Measurements from ENCODE around the gene MAPKAP1. TPM values are rescaled to one million over a fixed set of nuclear protein-coding genes. Genes with fewer than 3 reads are reported as not detected.
A peak's percentile ranks its signal among the peaks of the same experiment; 100 is the strongest.

MAPKAP1 gene
- total and polyA plus RNA-seq, 2 of the 13 experiments (the other 11 are each of a cell fraction or from before 2014, with no cell fraction given), result 45.0 to 64.3 TPM

DNA sequence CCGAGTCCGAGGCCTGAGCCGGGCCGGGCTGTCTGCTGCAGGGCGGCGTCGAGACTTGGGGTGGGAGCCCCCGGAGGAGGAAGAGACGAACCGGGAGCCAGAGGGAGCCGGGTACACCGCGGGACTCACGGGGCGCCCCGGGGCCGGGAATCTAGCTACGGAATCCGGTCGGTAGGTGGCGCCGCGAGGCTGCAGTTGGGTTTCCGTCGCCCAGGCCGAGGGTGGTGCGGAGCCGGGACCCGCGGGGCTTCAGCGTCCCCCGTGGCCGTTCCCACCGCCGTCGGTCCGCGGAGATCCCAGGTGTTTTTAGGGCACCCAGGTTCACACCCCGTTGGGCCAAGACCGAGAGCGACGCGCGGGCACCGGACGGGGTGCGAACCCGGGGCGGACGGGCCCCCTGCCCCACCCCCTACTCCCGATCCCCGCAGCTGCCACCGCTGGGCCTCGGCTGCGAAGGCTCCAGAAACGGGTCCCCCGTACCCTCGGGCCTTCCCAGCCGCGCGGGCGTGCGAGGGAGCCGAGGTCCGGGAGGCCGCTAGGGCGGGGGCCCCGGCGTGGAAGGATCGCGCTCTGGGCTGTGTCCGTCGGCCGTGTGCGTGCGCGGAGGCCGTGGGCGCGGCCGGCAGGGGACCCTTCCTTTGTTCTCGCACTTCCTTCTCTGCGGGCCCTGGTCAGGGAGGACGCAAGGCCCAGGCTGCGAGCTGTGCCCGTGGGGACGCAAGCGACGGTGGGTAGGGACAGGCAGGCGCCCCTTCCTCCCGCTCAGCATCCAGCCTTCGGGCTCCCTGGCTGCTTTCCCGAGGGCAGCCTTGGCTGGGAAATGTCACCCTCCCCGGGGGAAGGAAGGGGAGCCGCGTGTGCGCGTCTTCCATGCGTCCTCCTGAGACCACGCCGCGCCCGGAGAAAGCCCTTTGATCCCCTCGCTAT, 298.8 kb downstream of the MAPKAP1 start (continued):
- TF ChIP-seq RBFOX2 (IDR thresholded peaks at IDR 0.05; ENCODE audit: low read depth, low read length), result peak; percentile 46; the same call in 1 of the 2 replicates
- no peak for TF ChIP-seq U2AF1 (optimal IDR thresholded peaks at IDR 0.05; ENCODE audit: low read depth, low read length)
- TF ChIP-seq, protein P1, sequence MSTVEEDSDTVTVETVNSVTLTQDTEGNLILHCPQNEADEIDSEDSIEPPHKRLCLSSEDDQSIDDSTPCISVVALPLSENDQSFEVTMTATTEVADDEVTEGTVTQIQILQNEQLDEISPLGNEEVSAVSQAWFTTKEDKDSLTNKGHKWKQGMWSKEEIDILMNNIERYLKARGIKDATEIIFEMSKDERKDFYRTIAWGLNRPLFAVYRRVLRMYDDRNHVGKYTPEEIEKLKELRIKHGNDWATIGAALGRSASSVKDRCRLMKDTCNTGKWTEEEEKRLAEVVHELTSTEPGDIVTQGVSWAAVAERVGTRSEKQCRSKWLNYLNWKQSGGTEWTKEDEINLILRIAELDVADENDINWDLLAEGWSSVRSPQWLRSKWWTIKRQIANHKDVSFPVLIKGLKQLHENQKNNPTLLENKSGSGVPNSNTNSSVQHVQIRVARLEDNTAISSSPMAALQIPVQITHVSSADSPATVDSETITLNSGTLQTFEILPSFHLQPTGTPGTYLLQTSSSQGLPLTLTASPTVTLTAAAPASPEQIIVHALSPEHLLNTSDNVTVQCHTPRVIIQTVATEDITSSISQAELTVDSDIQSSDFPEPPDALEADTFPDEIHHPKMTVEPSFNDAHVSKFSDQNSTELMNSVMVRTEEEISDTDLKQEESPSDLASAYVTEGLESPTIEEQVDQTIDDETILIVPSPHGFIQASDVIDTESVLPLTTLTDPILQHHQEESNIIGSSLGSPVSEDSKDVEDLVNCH (CRISPR knock-in tag; IDR thresholded peaks at IDR 0.05), result no peak
- no peak for TF ChIP-seq ZNF615 (CRISPR knock-in tag; IDR thresholded peaks at IDR 0.05; ENCODE audit: borderline replicate concordance)
- TF ChIP-seq ZNF530 (CRISPR knock-in tag; IDR thresholded peaks at IDR 0.05; ENCODE audit: low read depth), result no peak
- TF ChIP-seq, protein P2, sequence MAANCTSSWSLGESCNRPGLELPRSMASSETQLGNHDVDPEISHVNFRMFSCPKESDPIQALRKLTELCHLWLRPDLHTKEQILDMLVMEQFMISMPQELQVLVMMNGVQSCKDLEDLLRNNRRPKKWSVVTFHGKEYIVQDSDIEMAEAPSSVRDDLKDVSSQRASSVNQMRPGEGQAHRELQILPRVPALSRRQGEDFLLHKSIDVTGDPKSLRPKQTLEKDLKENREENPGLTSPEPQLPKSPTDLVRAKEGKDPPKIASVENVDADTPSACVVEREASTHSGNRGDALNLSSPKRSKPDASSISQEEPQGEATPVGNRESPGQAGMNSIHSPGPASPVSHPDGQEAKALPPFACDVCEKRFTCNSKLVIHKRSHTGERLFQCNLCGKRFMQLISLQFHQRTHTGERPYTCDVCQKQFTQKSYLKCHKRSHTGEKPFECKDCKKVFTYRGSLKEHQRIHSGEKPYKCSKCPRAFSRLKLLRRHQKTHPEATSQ (CRISPR knock-in tag; IDR thresholded peaks at IDR 0.05; ENCODE audit: borderline replicate concordance), result no peak
- TF ChIP-seq, protein P3, sequence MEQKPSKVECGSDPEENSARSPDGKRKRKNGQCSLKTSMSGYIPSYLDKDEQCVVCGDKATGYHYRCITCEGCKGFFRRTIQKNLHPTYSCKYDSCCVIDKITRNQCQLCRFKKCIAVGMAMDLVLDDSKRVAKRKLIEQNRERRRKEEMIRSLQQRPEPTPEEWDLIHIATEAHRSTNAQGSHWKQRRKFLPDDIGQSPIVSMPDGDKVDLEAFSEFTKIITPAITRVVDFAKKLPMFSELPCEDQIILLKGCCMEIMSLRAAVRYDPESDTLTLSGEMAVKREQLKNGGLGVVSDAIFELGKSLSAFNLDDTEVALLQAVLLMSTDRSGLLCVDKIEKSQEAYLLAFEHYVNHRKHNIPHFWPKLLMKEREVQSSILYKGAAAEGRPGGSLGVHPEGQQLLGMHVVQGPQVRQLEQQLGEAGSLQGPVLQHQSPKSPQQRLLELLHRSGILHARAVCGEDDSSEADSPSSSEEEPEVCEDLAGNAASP (CRISPR knock-in tag; IDR thresholded peaks at IDR 0.05; ENCODE audit: borderline replicate concordance), result no peak
- no peak; the same call in 1 of the 2 replicates for TF ChIP-seq ZNF850 (CRISPR knock-in tag; conservative IDR thresholded peaks at IDR 0.05)
- TF ChIP-seq ZNF230 (CRISPR knock-in tag; IDR thresholded peaks at IDR 0.05), result no peak
- TF ChIP-seq, protein P4, sequence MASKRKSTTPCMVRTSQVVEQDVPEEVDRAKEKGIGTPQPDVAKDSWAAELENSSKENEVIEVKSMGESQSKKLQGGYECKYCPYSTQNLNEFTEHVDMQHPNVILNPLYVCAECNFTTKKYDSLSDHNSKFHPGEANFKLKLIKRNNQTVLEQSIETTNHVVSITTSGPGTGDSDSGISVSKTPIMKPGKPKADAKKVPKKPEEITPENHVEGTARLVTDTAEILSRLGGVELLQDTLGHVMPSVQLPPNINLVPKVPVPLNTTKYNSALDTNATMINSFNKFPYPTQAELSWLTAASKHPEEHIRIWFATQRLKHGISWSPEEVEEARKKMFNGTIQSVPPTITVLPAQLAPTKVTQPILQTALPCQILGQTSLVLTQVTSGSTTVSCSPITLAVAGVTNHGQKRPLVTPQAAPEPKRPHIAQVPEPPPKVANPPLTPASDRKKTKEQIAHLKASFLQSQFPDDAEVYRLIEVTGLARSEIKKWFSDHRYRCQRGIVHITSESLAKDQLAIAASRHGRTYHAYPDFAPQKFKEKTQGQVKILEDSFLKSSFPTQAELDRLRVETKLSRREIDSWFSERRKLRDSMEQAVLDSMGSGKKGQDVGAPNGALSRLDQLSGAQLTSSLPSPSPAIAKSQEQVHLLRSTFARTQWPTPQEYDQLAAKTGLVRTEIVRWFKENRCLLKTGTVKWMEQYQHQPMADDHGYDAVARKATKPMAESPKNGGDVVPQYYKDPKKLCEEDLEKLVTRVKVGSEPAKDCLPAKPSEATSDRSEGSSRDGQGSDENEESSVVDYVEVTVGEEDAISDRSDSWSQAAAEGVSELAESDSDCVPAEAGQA (IDR thresholded peaks at IDR 0.05; ENCODE audit: low read depth), result no peak
- TF ChIP-seq, protein P4 (CRISPR knock-in tag; IDR thresholded peaks at IDR 0.05; ENCODE audit: borderline replicate concordance), result no peak
- TF ChIP-seq, protein P5, sequence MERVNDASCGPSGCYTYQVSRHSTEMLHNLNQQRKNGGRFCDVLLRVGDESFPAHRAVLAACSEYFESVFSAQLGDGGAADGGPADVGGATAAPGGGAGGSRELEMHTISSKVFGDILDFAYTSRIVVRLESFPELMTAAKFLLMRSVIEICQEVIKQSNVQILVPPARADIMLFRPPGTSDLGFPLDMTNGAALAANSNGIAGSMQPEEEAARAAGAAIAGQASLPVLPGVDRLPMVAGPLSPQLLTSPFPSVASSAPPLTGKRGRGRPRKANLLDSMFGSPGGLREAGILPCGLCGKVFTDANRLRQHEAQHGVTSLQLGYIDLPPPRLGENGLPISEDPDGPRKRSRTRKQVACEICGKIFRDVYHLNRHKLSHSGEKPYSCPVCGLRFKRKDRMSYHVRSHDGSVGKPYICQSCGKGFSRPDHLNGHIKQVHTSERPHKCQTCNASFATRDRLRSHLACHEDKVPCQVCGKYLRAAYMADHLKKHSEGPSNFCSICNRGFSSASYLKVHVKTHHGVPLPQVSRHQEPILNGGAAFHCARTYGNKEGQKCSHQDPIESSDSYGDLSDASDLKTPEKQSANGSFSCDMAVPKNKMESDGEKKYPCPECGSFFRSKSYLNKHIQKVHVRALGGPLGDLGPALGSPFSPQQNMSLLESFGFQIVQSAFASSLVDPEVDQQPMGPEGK (CRISPR knock-in tag; IDR thresholded peaks at IDR 0.05), result peak; percentile 37
- TF ChIP-seq ZNF558 (CRISPR knock-in tag; IDR thresholded peaks at IDR 0.05; ENCODE audit: borderline replicate concordance), result no peak

Measured in HepG2 (cell line).